Measurements from ENCODE around the gene KRT75. TPM values are rescaled to one million over a fixed set of nuclear protein-coding genes. Genes with fewer than 3 reads are reported as not detected.
"Not testable (repeated sequence)": the region's sequence is repeated elsewhere in the genome, so short reads cannot be mapped to it uniquely, and the experiment has no call there.

The KRT75 gene
- total RNA-seq, 1 donor from 2014 or later = not detected

DNA sequence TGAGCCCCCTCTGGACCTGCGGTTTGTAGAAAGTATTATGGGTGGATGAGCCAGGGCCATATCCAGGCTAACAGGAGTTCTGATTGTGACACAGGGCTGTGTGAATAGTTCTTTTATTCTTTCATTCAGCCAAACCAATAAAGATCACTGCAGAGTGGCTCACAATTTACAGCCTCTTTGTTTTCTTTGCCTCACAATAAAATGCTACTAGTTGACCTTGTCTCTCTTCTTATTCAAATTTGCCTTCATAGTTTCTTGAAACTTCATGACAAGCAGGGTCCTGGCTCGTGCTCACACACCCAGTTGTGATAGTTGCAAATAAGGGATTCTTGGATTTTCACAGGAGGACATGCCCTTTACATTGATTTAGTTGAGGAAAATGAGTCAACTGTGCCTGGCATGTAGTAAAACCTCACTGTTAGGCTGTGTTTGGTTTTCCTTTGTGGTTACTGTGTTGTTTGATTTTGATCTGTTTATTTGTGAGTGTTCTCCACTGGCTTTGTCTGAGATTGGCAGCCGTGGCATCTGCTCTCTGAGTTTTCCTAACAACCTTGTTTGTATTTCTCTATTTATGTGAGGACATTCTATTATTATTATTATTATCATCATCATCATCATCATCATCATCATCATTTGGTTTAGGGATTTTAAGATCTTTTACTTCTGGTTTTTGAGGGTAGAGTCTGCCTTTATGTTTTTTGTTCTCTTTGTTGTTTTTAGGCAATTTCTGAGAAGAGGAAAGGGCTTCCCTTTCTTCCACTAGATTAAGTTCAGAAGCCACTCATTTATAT lies 20.4 kb upstream of the KRT75 start:
- Mint-ChIP-seq H3K4me1 (ENCODE audit: low read depth, unreplicated experiment) (peaks cover 7% of the 10 kb centered on the region), H3K9me3 (ENCODE audit: unreplicated experiment) (no peaks in the 10 kb centered on the region), H3K27me3 (ENCODE audit: unreplicated experiment) (no peaks in the 10 kb centered on the region), H3K36me3 (ENCODE audit: unreplicated experiment) (no peaks in the 10 kb centered on the region), H3K4me3 (ENCODE audit: unreplicated experiment) (no peak overlapping the region), H3K27ac (ENCODE audit: unreplicated experiment) (no peak overlapping the region)
- no peak for DNase-seq
- TF ChIP-seq, protein P1, sequence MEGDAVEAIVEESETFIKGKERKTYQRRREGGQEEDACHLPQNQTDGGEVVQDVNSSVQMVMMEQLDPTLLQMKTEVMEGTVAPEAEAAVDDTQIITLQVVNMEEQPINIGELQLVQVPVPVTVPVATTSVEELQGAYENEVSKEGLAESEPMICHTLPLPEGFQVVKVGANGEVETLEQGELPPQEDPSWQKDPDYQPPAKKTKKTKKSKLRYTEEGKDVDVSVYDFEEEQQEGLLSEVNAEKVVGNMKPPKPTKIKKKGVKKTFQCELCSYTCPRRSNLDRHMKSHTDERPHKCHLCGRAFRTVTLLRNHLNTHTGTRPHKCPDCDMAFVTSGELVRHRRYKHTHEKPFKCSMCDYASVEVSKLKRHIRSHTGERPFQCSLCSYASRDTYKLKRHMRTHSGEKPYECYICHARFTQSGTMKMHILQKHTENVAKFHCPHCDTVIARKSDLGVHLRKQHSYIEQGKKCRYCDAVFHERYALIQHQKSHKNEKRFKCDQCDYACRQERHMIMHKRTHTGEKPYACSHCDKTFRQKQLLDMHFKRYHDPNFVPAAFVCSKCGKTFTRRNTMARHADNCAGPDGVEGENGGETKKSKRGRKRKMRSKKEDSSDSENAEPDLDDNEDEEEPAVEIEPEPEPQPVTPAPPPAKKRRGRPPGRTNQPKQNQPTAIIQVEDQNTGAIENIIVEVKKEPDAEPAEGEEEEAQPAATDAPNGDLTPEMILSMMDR (IDR thresholded peaks at IDR 0.05; ENCODE audit: partially characterized antibody, unreplicated experiment) = no peak

DNA sequence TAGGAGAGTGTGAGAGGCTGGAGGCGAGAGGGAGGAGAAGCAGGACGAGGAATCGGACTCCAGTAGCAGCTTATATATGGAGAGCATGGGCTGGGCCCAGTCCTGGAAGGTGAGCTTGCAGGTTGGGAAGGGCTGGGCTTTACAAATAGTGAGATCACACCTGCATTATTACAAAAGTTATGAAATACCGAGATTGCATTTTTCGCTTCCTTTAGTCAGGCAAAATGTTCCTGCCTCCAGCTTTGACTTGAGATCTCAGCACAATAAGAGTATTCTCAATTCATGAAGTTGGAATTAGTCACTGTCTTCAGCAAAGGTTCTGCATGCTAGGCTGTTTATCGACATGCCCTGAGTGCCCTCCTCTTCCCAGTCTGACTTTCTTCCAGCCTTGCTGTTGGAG lies 17.9 kb upstream of the KRT75 start, which contains the start of gene KRT6B:
TSS of gene KRT6B (minus strand) at position 46 of the 400 bp plus-strand sequence. CDS start 68 bp downstream, outside the sequence.
- H3K4me1 Mint-ChIP-seq (ENCODE audit: low read depth, unreplicated experiment) = peaks cover 7% of the 10 kb centered on the region
- no peaks in the 10 kb centered on the region for H3K9me3 Mint-ChIP-seq (ENCODE audit: unreplicated experiment)
- H3K4me3 Mint-ChIP-seq (ENCODE audit: unreplicated experiment) = no peak within 1 kb of the TSS
- no peak within 1 kb of the TSS for H3K27ac Mint-ChIP-seq (ENCODE audit: unreplicated experiment)
- peaks cover 7% of the 10 kb centered on the region for H3K36me3 Mint-ChIP-seq (ENCODE audit: unreplicated experiment)
- TF ChIP-seq, protein P1 (IDR thresholded peaks at IDR 0.05; ENCODE audit: partially characterized antibody, unreplicated experiment) = no peak
- no peak for DNase-seq
- H3K27me3 Mint-ChIP-seq (ENCODE audit: unreplicated experiment) = no peaks in the 10 kb centered on the region

DNA sequence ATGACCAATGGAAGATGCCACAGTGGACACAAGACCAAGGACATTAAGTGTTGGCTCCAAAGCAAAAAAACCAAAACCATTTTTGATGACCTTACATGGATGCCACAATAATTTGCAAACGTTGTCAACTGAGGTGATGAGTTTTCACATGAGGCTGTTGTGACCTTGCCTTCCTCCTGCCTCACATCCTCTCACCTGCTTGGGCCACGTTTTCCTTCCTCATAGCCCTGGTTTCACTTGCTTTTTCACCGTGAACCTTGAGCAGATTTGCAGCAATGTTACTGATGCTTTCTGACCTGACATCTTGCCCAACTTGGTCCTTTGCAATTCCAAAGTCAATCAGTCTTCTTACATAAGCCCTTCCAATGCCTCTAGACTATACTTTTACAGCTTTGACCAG lies 14.1 kb upstream of the KRT75 start:
- Mint-ChIP-seq H3K36me3 (ENCODE audit: unreplicated experiment) (peaks cover 7% of the 10 kb centered on the region), H3K27me3 (ENCODE audit: unreplicated experiment) (no peaks in the 10 kb centered on the region), H3K4me3 (ENCODE audit: unreplicated experiment) (no peak overlapping the region), H3K27ac (ENCODE audit: unreplicated experiment) (no peak overlapping the region), H3K9me3 (ENCODE audit: unreplicated experiment) (no peaks in the 10 kb centered on the region), H3K4me1 (ENCODE audit: low read depth, unreplicated experiment) (peaks cover 7% of the 10 kb centered on the region)
- TF ChIP-seq, protein P1 (IDR thresholded peaks at IDR 0.05; ENCODE audit: partially characterized antibody, unreplicated experiment) = no peak
- no peak for DNase-seq

DNA sequence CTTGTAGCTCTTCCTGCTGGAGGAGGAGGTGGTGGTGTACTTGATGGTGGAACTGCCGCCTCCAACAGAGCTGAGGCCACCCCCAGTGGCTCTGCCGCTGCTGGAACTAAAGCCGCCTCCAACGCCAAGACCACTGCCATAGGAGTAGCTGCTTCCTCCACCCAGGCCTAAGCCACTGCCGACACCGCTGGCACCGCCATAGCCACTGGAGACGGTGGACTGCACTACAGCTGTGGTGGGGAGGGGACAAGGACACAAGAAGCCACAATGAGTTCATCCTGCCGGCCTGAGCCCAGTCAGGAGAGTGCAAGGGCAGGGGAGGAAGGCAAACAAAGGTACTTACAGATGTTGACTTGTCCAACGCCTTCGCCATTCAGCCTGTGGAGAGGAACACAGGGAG lies 13.0 kb upstream of the KRT75 start:
- not testable (repeated sequence) for H3K27me3 Mint-ChIP-seq (ENCODE audit: unreplicated experiment); H3K27ac Mint-ChIP-seq (ENCODE audit: unreplicated experiment); H3K4me1 Mint-ChIP-seq (ENCODE audit: low read depth, unreplicated experiment); H3K36me3 Mint-ChIP-seq (ENCODE audit: unreplicated experiment); DNase-seq; H3K4me3 Mint-ChIP-seq (ENCODE audit: unreplicated experiment); H3K9me3 Mint-ChIP-seq (ENCODE audit: unreplicated experiment)

DNA sequence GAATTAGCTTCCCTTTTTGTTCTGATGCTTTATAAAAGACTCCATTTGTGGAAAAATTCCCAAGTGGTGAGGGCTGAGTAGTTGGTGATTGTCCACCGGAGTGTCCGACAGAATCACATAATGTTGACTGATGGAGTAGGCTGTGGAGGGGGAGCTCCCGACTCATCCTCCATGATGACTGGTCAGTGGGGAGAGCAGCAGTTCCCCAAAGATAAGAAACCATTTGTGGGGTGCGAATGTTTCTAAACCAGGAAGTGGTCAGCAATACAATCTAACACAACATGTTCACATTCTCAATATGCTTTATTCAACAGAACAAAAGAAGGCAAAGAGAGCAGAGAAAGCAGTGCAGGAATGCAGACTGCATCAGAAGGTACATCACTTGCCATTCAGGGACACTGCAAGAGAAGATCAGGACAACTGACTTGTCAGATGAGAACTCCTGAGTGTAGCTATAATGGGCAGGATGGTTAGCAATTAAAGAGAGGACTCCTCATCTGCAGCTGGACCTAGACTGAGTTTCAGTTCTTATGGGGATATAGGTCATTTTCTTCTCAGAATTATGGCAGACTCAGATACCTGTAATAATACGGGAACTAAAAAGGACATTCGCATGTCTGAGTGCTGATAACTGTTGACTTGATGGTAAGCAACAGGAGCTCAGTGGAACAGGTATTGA lies 12.3 kb upstream of the KRT75 start:
- DNase-seq = no peak
- Mint-ChIP-seq H3K4me1 (ENCODE audit: low read depth, unreplicated experiment) (peaks cover 8% of the 10 kb centered on the region), H3K9me3 (ENCODE audit: unreplicated experiment) (no peaks in the 10 kb centered on the region), H3K27me3 (ENCODE audit: unreplicated experiment) (no peaks in the 10 kb centered on the region), H3K27ac (ENCODE audit: unreplicated experiment) (no peak overlapping the region), H3K36me3 (ENCODE audit: unreplicated experiment) (peaks cover 7% of the 10 kb centered on the region), H3K4me3 (ENCODE audit: unreplicated experiment) (no peak overlapping the region)
- TF ChIP-seq, protein P1 (IDR thresholded peaks at IDR 0.05; ENCODE audit: partially characterized antibody, unreplicated experiment) = no peak

Data from glutamatergic neuron (in vitro differentiated cells).